ENCODE data around the gene MRAS.

GRCh38 chr3:138440121-138440521 is 91.7 kb downstream of the MRAS start:
- TF ChIP-seq POLR2A (IDR thresholded peaks at IDR 0.05) = no peak
- TF ChIP-seq, protein P1, sequence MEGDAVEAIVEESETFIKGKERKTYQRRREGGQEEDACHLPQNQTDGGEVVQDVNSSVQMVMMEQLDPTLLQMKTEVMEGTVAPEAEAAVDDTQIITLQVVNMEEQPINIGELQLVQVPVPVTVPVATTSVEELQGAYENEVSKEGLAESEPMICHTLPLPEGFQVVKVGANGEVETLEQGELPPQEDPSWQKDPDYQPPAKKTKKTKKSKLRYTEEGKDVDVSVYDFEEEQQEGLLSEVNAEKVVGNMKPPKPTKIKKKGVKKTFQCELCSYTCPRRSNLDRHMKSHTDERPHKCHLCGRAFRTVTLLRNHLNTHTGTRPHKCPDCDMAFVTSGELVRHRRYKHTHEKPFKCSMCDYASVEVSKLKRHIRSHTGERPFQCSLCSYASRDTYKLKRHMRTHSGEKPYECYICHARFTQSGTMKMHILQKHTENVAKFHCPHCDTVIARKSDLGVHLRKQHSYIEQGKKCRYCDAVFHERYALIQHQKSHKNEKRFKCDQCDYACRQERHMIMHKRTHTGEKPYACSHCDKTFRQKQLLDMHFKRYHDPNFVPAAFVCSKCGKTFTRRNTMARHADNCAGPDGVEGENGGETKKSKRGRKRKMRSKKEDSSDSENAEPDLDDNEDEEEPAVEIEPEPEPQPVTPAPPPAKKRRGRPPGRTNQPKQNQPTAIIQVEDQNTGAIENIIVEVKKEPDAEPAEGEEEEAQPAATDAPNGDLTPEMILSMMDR (IDR thresholded peaks at IDR 0.05) = no peak
- TF ChIP-seq POLR2AphosphoS5 (IDR thresholded peaks at IDR 0.05) = peak in 1 of 2 donors; percentile 58
- peak in 1 of 4 donors; percentile 78 for TF ChIP-seq EP300 (IDR thresholded peaks at IDR 0.05)

Measured in upper lobe of left lung (tissue), 4 donors.